ENCODE data around the gene TRIM24.
"Not testable (repeated sequence)": the region's sequence is repeated elsewhere in the genome, so short reads cannot be mapped to it uniquely, and the experiment has no call there.

TRIM24 gene

DNA sequence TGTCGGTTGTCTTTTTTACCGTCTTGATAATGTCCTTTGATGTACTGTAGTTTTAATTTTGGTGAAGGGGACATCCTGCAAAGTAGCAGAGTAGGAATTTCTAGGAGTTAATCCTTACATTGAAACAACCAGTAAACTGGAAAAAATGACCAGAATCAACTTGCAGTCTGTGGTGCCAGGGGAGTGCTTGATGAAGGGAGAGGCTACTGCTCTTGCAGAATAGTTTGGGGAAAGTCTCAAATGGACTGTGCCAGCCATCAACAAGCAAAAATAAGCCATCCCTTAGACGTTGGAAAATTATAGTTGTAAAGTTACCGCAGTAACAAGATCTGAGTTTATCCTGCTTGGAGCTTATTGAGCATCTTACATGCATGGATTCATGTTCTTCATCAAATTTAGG lies 32.4 kb downstream of the TRIM24 start:
- H3K9me3 ChIP-seq (ENCODE audit: low read length): peaks cover 2% of the 10 kb centered on the region

DNA sequence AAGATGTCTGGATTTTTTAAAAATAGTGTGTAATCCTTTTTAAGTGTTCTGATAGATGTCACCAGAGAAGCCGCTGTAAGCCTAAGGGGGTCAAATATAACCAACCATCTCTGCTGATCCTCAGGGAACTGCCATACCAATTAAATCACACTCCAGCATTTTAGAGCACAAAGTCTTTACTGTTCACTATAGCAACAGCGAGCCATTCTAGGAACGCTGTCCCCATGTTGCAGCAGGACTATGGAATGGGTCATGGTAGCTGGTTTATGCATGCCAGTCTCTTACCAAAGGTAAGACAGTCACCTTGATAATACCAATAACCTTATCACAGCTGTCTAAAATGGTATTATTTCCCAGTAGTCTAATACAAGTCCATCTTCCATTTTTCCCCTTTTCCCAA lies 33.5 kb downstream of the TRIM24 start:
- H3K9me3 ChIP-seq (ENCODE audit: low read length): peaks cover 3% of the 10 kb centered on the region
- H3K27me3 ChIP-seq (ENCODE audit: insufficient read depth, low read length): no peaks in the 10 kb centered on the region
- H3K4me1 ChIP-seq (ENCODE audit: insufficient read depth, low read length): peaks cover 8% of the 10 kb centered on the region
- no peak overlapping the region for H2AFZ ChIP-seq (ENCODE audit: low read depth, low read length)
- H3K36me3 ChIP-seq (ENCODE audit: insufficient read depth, low read length): peaks cover 24% of the 10 kb centered on the region
- H3K4me3 ChIP-seq (ENCODE audit: low read length): no peak overlapping the region

More for the DNA sequence above, 32.4 kb downstream of the TRIM24 start:
- peaks cover 8% of the 10 kb centered on the region for H3K4me1 ChIP-seq (ENCODE audit: insufficient read depth, low read length)
- H3K4me3 ChIP-seq (ENCODE audit: low read length): no peak overlapping the region
- H2AFZ ChIP-seq (ENCODE audit: low read depth, low read length): no peak overlapping the region
- H3K36me3 ChIP-seq (ENCODE audit: insufficient read depth, low read length): peaks cover 21% of the 10 kb centered on the region
- no peaks in the 10 kb centered on the region for H3K27me3 ChIP-seq (ENCODE audit: insufficient read depth, low read length)

DNA sequence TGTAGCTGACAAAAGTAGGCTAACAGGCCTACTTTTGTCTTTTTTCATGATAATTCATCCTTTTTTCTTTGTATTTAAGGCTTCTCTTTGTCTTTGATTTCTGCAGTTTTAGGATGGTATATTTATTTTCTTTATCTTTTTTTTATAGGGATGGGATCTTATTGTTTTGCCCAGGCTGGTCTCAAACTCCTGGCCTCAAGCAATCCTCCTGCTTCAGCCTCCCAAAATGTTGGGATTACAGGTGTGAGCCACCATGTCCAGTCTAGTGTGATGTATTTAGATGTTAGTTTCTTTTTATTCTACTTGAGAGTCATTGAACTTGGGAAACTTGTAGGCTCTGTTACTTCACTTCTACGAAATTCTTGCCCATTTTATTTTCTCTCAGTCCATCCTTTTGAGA lies 35.4 kb downstream of the TRIM24 start:
- no peaks in the 10 kb centered on the region for H3K27me3 ChIP-seq (ENCODE audit: insufficient read depth, low read length)
- H2AFZ ChIP-seq (ENCODE audit: low read depth, low read length): no peak overlapping the region
- peaks cover 7% of the 10 kb centered on the region for H3K9me3 ChIP-seq (ENCODE audit: low read length)
- H3K4me3 ChIP-seq (ENCODE audit: low read length): no peak overlapping the region
- H3K36me3 ChIP-seq (ENCODE audit: insufficient read depth, low read length): peaks cover 31% of the 10 kb centered on the region
- H3K4me1 ChIP-seq (ENCODE audit: insufficient read depth, low read length): peaks cover 8% of the 10 kb centered on the region

DNA sequence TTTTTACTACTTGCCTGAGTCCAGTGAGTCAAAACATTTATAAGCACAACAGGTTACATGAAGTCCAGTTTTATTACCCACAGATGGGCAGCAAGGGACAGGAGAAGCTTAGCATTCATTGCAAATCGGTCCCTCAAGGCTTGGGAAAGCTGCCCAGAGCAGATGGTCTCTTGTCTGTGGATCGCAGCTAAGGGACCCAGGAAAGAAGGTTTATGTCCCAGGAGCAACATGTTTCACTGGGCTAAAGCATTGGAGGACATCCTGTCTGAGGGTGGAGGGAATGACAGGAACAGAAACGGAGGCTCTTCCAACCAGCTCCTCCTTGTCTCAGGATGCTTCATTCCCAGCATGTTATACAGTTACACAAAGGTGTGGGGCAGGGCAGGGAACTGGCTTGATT lies 39.3 kb downstream of the TRIM24 start:
- H3K4me1 ChIP-seq (ENCODE audit: insufficient read depth, low read length): peaks cover 2% of the 10 kb centered on the region
- no peaks in the 10 kb centered on the region for H3K27me3 ChIP-seq (ENCODE audit: insufficient read depth, low read length)
- no peak overlapping the region for H3K4me3 ChIP-seq (ENCODE audit: low read length)
- peaks cover 5% of the 10 kb centered on the region for H3K9me3 ChIP-seq (ENCODE audit: low read length)
- peaks cover 29% of the 10 kb centered on the region for H3K36me3 ChIP-seq (ENCODE audit: insufficient read depth, low read length)
- no peak overlapping the region for H2AFZ ChIP-seq (ENCODE audit: low read depth, low read length)

DNA sequence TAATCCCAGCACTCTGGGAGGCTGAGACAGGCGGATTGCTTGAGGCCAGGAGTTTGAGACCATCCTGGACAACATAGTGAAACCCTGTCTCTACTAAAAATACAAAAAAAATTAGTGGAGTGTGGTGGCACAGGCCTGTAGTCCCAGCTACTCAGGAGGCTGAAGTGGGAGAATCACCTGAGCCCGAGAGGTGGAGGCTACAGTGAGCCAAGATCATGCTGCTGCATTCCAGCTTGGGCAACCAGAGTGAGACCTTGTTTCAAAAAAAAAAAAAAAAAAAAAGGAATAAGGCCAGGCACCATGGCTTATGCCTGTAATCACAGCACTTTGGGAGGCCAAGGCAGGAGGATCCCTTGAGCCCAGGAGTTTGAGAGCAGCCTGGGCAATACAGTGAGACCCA lies 40.2 kb downstream of the TRIM24 start:
- H3K4me3 ChIP-seq (ENCODE audit: low read length); H3K9me3 ChIP-seq (ENCODE audit: low read length); H3K27me3 ChIP-seq (ENCODE audit: insufficient read depth, low read length); H3K4me1 ChIP-seq (ENCODE audit: insufficient read depth, low read length); H2AFZ ChIP-seq (ENCODE audit: low read depth, low read length): not testable (repeated sequence)
- peaks cover 38% of the 10 kb centered on the region for H3K36me3 ChIP-seq (ENCODE audit: insufficient read depth, low read length)

DNA sequence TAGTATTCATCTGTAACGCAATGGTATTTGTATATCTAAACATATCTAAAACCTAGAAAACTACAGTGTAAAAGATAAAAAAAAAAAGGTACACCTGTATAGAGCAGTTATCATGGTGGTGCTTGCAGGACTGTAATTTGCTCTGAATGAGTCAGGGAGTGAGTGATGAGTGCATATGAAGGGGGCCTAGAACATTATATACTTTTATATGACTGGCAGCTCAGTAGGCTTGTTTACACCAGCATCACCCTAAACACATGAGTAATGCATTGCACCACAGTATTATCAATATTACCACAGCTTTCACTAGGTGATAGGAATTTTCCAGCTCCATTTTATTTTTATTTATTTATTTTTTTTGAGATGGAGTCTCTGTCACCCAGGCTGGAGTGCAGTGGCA lies 40.8 kb downstream of the TRIM24 start:
- Histone ChIP-seq H2AFZ (ENCODE audit: low read depth, low read length) (no peak overlapping the region), H3K4me3 (ENCODE audit: low read length) (no peak overlapping the region), H3K9me3 (ENCODE audit: low read length) (peaks cover 8% of the 10 kb centered on the region), H3K27me3 (ENCODE audit: insufficient read depth, low read length) (no peaks in the 10 kb centered on the region), H3K36me3 (ENCODE audit: insufficient read depth, low read length) (peaks cover 44% of the 10 kb centered on the region), H3K4me1 (ENCODE audit: insufficient read depth, low read length) (peaks cover 2% of the 10 kb centered on the region)

DNA sequence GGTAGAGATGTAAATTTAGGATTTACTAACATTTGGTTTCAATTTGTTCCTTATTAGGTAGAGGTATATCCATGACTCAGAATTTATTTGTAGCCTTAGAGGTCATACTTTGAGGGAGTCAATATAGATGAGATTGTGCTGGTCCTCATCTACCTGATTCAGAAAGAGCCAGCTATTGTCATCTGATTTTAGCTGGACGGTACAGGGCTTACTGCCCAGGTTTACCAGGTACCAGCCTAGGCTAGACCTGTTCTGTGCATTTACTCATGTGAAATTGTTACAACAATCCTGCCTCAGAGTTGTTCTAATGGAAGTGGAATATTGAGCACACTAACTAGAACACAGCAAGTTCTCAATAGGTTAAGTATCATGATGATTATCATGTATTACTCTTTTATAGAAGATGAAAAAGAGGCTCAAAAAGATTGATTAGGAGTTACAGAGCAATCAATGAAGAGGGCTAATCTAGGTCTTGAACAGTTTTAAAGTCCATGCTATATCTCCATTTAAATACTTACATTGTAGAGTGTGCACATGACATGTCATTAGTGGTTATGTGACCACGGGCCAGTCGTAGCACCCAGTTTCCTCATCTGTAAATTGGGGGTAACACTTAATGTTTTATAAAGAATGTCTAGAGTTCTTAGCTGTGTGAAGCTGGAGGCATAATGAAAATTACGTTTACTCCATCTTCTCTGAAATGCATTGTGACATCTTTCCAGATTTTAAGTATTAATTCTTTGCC lies 42.1 kb downstream of the TRIM24 start:
- peaks cover 48% of the 10 kb centered on the region for H3K36me3 ChIP-seq (ENCODE audit: insufficient read depth, low read length)
- H3K27me3 ChIP-seq (ENCODE audit: insufficient read depth, low read length): no peaks in the 10 kb centered on the region
- H2AFZ ChIP-seq (ENCODE audit: low read depth, low read length): no peak overlapping the region
- peaks cover 8% of the 10 kb centered on the region for H3K9me3 ChIP-seq (ENCODE audit: low read length)
- H3K4me3 ChIP-seq (ENCODE audit: low read length): no peak overlapping the region
- H3K4me1 ChIP-seq (ENCODE audit: insufficient read depth, low read length): peaks cover 2% of the 10 kb centered on the region

DNA sequence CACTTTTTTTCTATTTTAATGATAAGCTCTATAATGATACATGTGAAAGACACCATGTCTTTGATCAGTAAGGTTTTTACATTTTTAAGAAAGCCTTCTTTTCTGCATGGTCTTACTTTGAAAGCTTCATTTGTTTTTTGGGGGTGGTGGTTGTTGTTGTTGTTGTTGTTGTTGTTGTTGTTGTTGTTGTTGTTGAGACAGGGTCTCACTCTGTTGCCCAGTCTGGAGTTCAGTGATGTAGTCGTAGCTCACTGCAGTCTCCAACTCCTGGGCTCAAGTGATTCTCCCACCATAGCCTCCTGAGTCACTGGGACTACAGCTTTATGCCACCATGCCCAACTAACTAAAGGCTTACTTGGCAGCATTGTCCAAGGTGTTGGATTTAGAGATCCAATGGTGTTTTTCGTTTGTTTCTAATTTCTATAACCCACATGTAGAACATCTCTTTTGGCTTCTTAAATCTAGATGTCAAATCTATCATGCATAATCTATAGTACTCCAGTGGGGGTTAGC lies 45.4 kb downstream of the TRIM24 start:
- H3K4me3 ChIP-seq (ENCODE audit: low read length): no peak overlapping the region
- peaks cover 60% of the 10 kb centered on the region for H3K36me3 ChIP-seq (ENCODE audit: insufficient read depth, low read length)
- H3K4me1 ChIP-seq (ENCODE audit: insufficient read depth, low read length): peaks cover 2% of the 10 kb centered on the region
- peaks cover 4% of the 10 kb centered on the region for H3K9me3 ChIP-seq (ENCODE audit: low read length)
- H3K27me3 ChIP-seq (ENCODE audit: insufficient read depth, low read length): no peaks in the 10 kb centered on the region
- H2AFZ ChIP-seq (ENCODE audit: low read depth, low read length): no peak overlapping the region

DNA sequence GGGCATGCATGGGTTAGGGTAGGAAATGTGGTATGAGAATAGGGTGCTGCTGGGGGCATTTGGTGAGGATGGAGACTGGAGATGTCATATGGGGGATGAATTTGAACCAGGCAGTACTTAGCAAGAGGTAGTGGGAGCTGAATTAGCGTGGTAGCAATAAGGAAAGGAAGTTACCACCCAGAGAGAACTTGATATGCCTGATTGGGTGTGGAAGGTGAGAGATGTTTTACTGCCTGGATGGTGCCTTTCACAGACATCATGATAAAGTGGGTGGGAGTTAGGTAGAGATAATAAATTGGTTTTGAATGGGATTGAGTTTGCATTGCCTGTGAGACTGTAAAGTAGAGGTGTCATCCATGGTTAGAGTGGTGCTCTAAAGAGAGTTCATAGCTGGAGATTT lies 46.7 kb downstream of the TRIM24 start:
- peaks cover 74% of the 10 kb centered on the region for H3K36me3 ChIP-seq (ENCODE audit: insufficient read depth, low read length)
- H3K4me1 ChIP-seq (ENCODE audit: insufficient read depth, low read length): peaks cover 2% of the 10 kb centered on the region
- peaks cover 12% of the 10 kb centered on the region for H3K9me3 ChIP-seq (ENCODE audit: low read length)
- no peak overlapping the region for H2AFZ ChIP-seq (ENCODE audit: low read depth, low read length)
- no peak overlapping the region for H3K4me3 ChIP-seq (ENCODE audit: low read length)
- H3K27me3 ChIP-seq (ENCODE audit: insufficient read depth, low read length): no peaks in the 10 kb centered on the region

DNA sequence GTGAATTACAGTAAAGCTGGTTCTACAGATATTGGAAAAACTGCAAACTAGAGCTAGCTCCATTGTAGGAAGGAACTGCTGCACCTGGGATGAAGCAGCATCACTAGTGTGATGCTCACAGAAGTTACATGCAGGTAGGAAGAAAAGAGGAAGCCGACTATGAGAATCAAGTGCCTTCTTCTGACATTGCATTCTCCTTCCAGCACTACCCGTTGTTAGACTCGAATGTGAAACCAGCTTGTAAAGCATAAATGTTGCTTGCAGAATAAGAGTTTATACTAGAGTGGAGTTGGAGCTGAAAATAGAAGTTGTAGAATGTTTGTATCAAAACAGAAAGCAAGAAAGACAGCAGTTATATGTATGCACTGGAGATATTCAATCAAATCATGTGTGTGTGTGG lies 49.9 kb downstream of the TRIM24 start:
- H3K27me3 ChIP-seq (ENCODE audit: insufficient read depth, low read length): no peaks in the 10 kb centered on the region
- H3K4me3 ChIP-seq (ENCODE audit: low read length): no peak overlapping the region
- peaks cover 22% of the 10 kb centered on the region for H3K9me3 ChIP-seq (ENCODE audit: low read length)
- no peak overlapping the region for H2AFZ ChIP-seq (ENCODE audit: low read depth, low read length)
- H3K36me3 ChIP-seq (ENCODE audit: insufficient read depth, low read length): peaks cover 92% of the 10 kb centered on the region
- H3K4me1 ChIP-seq (ENCODE audit: insufficient read depth, low read length): no peaks in the 10 kb centered on the region

DNA sequence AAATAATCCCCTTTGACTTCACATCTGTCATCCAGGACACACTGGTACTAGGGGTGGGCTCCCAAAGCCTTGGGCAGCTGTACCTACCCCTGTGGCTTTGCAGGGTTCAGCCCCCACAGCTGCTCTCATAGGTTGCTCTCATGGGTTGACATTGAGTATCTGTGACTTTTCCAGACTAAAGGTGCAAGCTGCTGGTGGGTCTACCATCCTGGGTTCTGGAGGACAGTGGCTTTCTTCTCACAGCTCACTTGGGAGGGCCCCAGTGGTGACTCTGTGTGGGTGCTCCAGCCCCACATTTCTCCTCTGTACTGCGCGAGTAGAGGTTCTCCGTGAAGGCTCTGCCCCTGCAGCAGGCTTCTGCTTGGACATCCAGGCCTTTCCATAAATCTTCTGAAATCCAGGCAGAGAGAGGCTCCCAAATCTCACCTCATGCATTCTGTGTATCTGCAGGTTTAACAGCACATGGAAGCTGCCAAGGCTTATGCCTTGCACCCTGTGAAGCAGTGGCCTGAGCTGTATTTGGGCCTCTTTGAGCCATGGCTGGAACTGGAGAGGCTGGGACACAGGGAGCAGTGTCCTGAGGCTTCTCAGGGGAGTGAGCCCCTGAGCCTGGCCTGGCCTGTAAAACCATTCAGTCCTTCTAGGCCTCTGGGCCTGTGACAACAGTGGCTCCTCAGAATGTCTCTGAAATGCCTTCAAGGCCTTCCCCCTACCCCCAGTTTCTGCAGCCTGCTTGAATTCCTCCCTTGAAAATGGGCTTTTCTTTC lies 52.2 kb downstream of the TRIM24 start:
- H3K36me3 ChIP-seq (ENCODE audit: insufficient read depth, low read length): peaks cover 90% of the 10 kb centered on the region
- no peak overlapping the region for H2AFZ ChIP-seq (ENCODE audit: low read depth, low read length)
- H3K9me3 ChIP-seq (ENCODE audit: low read length): peaks cover 23% of the 10 kb centered on the region
- no peaks in the 10 kb centered on the region for H3K4me1 ChIP-seq (ENCODE audit: insufficient read depth, low read length)
- H3K27me3 ChIP-seq (ENCODE audit: insufficient read depth, low read length): no peaks in the 10 kb centered on the region
- H3K4me3 ChIP-seq (ENCODE audit: low read length): no peak overlapping the region

DNA sequence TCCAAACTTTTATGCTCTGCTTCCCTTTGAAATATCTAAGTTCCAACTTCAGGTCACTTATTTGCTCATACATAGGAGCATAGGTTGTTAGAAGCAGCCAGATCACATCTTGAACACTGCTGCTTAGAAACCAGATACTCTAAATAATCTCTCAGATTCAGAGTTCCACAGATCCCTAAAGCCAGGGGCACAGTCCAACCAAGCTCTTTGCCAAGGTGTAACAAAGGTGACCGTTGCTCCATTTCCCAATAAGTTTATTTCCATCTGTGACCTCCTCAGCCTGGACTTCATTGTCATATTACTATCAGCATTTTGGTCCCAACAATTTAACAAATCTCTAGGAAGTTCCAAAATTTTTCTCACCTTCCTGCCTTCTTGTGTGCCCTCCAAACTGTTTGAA lies 52.8 kb downstream of the TRIM24 start:
- peaks cover 23% of the 10 kb centered on the region for H3K9me3 ChIP-seq (ENCODE audit: low read length)
- H3K27me3 ChIP-seq (ENCODE audit: insufficient read depth, low read length): no peaks in the 10 kb centered on the region
- no peak overlapping the region for H3K4me3 ChIP-seq (ENCODE audit: low read length)
- H3K36me3 ChIP-seq (ENCODE audit: insufficient read depth, low read length): peaks cover 90% of the 10 kb centered on the region
- no peak overlapping the region for H2AFZ ChIP-seq (ENCODE audit: low read depth, low read length)
- H3K4me1 ChIP-seq (ENCODE audit: insufficient read depth, low read length): no peaks in the 10 kb centered on the region

DNA sequence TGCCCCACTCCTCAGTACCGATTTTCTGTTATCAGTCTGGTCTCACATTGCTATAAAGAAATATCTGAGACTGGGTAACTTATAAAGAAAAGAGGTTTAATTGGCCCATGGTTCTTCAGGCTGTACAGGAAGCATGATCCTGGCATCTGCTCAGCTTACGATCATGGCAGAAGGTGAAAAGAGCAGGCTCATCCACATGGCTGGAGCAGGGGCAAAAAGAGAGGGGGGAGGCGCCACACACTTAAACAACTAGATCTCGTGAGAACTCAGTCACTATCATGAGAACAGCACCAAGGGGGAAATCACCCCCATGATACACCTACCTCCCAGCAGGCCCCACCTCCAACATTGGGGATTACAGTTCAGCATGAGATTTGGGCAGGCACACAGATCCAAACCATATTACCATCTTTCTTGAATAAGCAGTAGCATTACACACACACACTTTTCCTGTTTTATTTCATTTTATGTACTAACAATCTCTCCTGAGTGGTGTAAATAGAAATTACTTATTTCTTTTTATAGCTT lies 53.3 kb downstream of the TRIM24 start:
- Histone ChIP-seq H3K27me3 (ENCODE audit: insufficient read depth, low read length) (no peaks in the 10 kb centered on the region), H3K36me3 (ENCODE audit: insufficient read depth, low read length) (peaks cover 87% of the 10 kb centered on the region), H2AFZ (ENCODE audit: low read depth, low read length) (no peak overlapping the region), H3K9me3 (ENCODE audit: low read length) (peaks cover 23% of the 10 kb centered on the region), H3K4me1 (ENCODE audit: insufficient read depth, low read length) (no peaks in the 10 kb centered on the region), H3K4me3 (ENCODE audit: low read length) (no peak overlapping the region)
